MM.1S (cell line): Measurements from ENCODE around the gene MAPKAP1.

Source experiments
- DNase-seq: peaks from one replicate; pipeline ENCODE4 v3.0.0-alpha.2; 2015
- H2AFZ ChIP-seq: fragments of 300-600 bp; sonication (generic); 2 replicates; pipeline ENCODE4 v1.6.0; 2016; ENCODE audit warnings: antibody characterized with exemption, low read length
- H3F3A ChIP-seq: fragments of 300-600 bp; sonication (generic); 2 replicates; pipeline ENCODE4 v1.6.1; 2016; ENCODE audit warnings: mild to moderate bottlenecking, antibody characterized with exemption, low read length, moderate library complexity, mixed read lengths; ENCODE audit not compliant: insufficient read depth
- H3K27ac ChIP-seq: fragments of 300-600 bp; sonication (generic); 2 replicates; pipeline ENCODE4 v1.5.1; 2016; ENCODE audit warnings: mild to moderate bottlenecking, low read length
- H3K27me3 ChIP-seq: fragments of 300-600 bp; sonication (generic); replicated peaks from 2 replicates; pipeline ENCODE4 v1.6.0; 2016; ENCODE audit warnings: low read length; ENCODE audit not compliant: insufficient read depth
- H3K36me3 ChIP-seq: fragments of 300-600 bp; sonication (generic); replicated peaks from 2 replicates; pipeline ENCODE4 v1.6.1; 2016; ENCODE audit warnings: mild to moderate bottlenecking, low read length, mixed read lengths; ENCODE audit not compliant: insufficient read depth
- H3K4me1 ChIP-seq: fragments of 300-600 bp; sonication (generic); 2 replicates; pipeline ENCODE4 v1.6.1; 2016; ENCODE audit warnings: low read length, mixed read lengths
- H3K4me2 ChIP-seq: fragments of 300-600 bp; sonication (generic); 2 replicates; pipeline ENCODE4 v1.6.0; 2016; ENCODE audit warnings: low read depth, low read length
- H3K4me3 ChIP-seq: fragments of 300-600 bp; sonication (generic); 2 replicates; pipeline ENCODE4 v1.5.1; 2016; ENCODE audit warnings: low read length, mixed read lengths
- H3K79me2 ChIP-seq: fragments of 300-600 bp; sonication (generic); 2 replicates; pipeline ENCODE4 v1.6.1; 2016; ENCODE audit warnings: mixed run types, low read length, mixed read lengths
- H3K9ac ChIP-seq: fragments of 300-600 bp; sonication (generic); 2 replicates; pipeline ENCODE4 v1.6.1; 2016; ENCODE audit warnings: low read length, mixed read lengths
- H3K9me2 ChIP-seq: fragments of 300-600 bp; sonication (generic); replicated peaks from 2 replicates; pipeline ENCODE4 v1.6.1; 2016; ENCODE audit warnings: mild to moderate bottlenecking, low read length, mixed read lengths; ENCODE audit not compliant: insufficient read depth
- H3K9me3 ChIP-seq: fragments of 300-600 bp; sonication (generic); replicated peaks from 2 replicates; pipeline ENCODE4 v1.6.1; 2016; ENCODE audit warnings: mild to moderate bottlenecking, low read length, mixed read lengths; ENCODE audit not compliant: insufficient read depth
- H4K20me1 ChIP-seq: fragments of 300-600 bp; sonication (generic); 2 replicates; pipeline ENCODE4 v1.6.1; 2016; ENCODE audit warnings: mild to moderate bottlenecking, low read length, moderate library complexity, mixed read lengths; ENCODE audit not compliant: insufficient read depth
- EZH2 ChIP-seq: fragments of 300-600 bp; sonication (generic); optimal IDR thresholded peaks from 2 replicates; pipeline ENCODE3; 2017; ENCODE audit warnings: low read depth, mild to moderate bottlenecking, antibody characterized with exemption, low read length, mixed read lengths
- EZH2phosphoT487 ChIP-seq: fragments of 300-600 bp; sonication (generic); IDR thresholded peaks from 2 replicates; pipeline ENCODE4 v1.6.1; 2018; ENCODE audit warnings: antibody characterized with exemption, low read length
- TF ChIP-seq, protein P1 (sequence below): fragments of 300-600 bp; sonication (generic); IDR thresholded peaks from 2 replicates; pipeline ENCODE4 v1.5.1; 2016; ENCODE audit warnings: antibody characterized with exemption, low read length, mixed read lengths

MAPKAP1 gene

DNA sequence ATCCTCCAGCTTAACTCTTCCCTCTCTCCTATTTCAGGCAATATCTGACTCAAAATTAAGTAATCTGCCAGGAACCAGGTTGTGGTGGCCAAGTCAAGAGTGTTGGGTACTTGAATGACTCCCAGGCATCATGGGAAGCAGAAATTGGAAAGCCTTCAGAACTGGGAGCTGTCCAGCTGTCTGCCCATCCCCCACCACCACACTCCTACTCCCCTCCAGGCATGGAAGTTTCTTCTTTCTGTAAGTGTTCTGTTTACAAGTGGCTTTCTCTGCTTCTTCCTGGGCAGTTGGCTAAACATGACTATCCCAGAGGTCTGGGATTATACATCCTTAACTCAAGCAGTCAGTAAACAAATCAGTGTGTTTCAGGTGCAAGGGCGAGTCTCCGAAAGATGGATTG, 25.6 kb upstream of the MAPKAP1 start:
- no peaks in the 10 kb centered on the region for H3F3A ChIP-seq
- H4K20me1 ChIP-seq = no peaks in the 10 kb centered on the region
- no peaks in the 10 kb centered on the region for H3K79me2 ChIP-seq
- no peaks in the 10 kb centered on the region for H3K9me3 ChIP-seq
- no peak overlapping the region for H3K9ac ChIP-seq
- TF ChIP-seq, protein P1, sequence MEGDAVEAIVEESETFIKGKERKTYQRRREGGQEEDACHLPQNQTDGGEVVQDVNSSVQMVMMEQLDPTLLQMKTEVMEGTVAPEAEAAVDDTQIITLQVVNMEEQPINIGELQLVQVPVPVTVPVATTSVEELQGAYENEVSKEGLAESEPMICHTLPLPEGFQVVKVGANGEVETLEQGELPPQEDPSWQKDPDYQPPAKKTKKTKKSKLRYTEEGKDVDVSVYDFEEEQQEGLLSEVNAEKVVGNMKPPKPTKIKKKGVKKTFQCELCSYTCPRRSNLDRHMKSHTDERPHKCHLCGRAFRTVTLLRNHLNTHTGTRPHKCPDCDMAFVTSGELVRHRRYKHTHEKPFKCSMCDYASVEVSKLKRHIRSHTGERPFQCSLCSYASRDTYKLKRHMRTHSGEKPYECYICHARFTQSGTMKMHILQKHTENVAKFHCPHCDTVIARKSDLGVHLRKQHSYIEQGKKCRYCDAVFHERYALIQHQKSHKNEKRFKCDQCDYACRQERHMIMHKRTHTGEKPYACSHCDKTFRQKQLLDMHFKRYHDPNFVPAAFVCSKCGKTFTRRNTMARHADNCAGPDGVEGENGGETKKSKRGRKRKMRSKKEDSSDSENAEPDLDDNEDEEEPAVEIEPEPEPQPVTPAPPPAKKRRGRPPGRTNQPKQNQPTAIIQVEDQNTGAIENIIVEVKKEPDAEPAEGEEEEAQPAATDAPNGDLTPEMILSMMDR = no peak
- TF ChIP-seq EZH2 = no peak
- TF ChIP-seq EZH2phosphoT487 = no peak
- no peak overlapping the region for H3K4me2 ChIP-seq
- H2AFZ ChIP-seq = no peak overlapping the region
- H3K27me3 ChIP-seq = no peaks in the 10 kb centered on the region
- no peak overlapping the region for H3K4me3 ChIP-seq
- H3K4me1 ChIP-seq = no peaks in the 10 kb centered on the region
- H3K36me3 ChIP-seq = no peaks in the 10 kb centered on the region
- no peaks in the 10 kb centered on the region for H3K9me2 ChIP-seq
- no peak for DNase-seq
- no peak overlapping the region for H3K27ac ChIP-seq

DNA sequence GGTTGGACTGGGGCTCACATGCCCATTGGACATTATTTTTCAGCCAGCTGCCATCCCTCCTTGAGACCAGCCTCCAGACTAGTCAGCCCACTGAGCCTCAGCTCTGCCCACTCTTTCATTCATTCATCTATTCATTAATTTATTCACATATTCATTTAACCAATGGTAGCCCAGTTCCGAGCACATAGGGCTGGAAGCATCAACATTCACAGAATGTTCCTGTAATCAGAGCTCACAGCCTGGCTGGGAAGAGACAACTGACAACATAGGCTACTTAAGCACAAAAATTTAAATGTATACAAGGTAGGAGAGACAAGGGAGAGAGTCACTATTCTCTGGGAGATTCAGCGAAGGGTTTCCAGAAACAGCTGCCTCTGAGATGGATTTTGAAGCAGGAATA, 23.2 kb upstream of the MAPKAP1 start:
- TF ChIP-seq, protein P1 = no peak
- TF ChIP-seq EZH2 = no peak
- TF ChIP-seq EZH2phosphoT487 = no peak
- Histone ChIP-seq H3K36me3 (no peaks in the 10 kb centered on the region), H2AFZ (no peak overlapping the region)

GRCh38 chr9:125726456-125727132, 19.6 kb upstream of the MAPKAP1 start:
- H3K4me3 ChIP-seq = no peak overlapping the region
- H3F3A ChIP-seq = no peaks in the 10 kb centered on the region
- no peak for TF ChIP-seq EZH2
- TF ChIP-seq, protein P1 = no peak
- TF ChIP-seq EZH2phosphoT487 = no peak
- no peaks in the 10 kb centered on the region for H3K27me3 ChIP-seq
- no peak overlapping the region for H3K9ac ChIP-seq
- H3K27ac ChIP-seq = no peak overlapping the region
- H3K4me2 ChIP-seq = no peak overlapping the region
- H3K4me1 ChIP-seq = no peaks in the 10 kb centered on the region
- DNase-seq = no peak
- no peaks in the 10 kb centered on the region for H3K9me2 ChIP-seq
- H3K36me3 ChIP-seq = no peaks in the 10 kb centered on the region
- H2AFZ ChIP-seq = no peak overlapping the region
- H4K20me1 ChIP-seq = no peaks in the 10 kb centered on the region
- no peaks in the 10 kb centered on the region for H3K79me2 ChIP-seq
- H3K9me3 ChIP-seq = no peaks in the 10 kb centered on the region

More for the DNA sequence above, 23.2 kb upstream of the MAPKAP1 start:
- H3K4me3 ChIP-seq = no peak overlapping the region
- H3K9me3 ChIP-seq = no peaks in the 10 kb centered on the region
- H3K79me2 ChIP-seq = no peaks in the 10 kb centered on the region
- no peak overlapping the region for H3K27ac ChIP-seq
- H3K9me2 ChIP-seq = no peaks in the 10 kb centered on the region
- H3K9ac ChIP-seq = no peak overlapping the region
- no peaks in the 10 kb centered on the region for H3K4me1 ChIP-seq
- no peaks in the 10 kb centered on the region for H3K27me3 ChIP-seq
- no peaks in the 10 kb centered on the region for H3F3A ChIP-seq
- no peak overlapping the region for H3K4me2 ChIP-seq
- DNase-seq = no peak
- H4K20me1 ChIP-seq = no peaks in the 10 kb centered on the region
